ENCODE data around the gene AGMAT.
"Not testable (repeated sequence)": the region's sequence is repeated elsewhere in the genome, so short reads cannot be mapped to it uniquely, and the experiment has no call there.

Gene AGMAT

DNA sequence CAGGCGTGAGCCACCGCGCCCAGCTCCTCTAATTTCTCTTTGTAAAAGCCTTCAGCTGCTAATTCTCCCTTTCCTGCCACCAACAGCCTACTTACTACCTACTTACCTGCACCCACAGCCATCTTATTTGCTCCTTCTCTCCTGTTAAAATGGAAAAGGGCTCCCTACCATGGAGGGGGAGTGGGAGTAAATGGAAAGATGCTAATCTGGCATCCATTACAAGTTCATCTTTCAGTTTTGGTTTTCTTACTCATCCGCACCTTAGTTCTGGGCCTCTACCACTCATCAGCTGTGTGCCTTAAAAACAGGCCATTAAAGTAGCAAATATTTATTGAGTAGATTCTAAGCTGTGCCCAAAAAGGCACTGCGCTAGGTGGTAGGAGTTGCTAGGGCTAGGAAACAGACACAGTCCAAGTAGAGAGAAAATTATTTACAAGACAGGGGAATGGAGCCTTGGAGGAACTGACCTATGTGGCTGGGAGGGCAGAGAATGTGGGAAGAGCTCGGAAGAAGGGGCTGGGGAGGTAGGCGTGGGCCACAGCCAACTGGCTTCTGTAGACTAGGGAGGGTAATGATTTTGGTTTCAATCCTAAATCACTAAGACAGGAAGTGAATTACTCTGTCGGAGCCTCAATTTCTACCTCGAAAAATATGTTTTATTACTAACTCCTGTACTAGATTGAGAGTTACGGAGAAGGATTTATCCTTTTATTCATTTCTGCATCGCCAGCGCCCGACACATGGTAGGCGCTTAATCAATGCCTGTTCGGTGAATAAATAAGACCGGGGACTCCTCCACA is 31.7 kb upstream of the AGMAT start:
- no peak for DNase-seq (ENCODE audit: low read depth, low spot score)
- H3K27ac ChIP-seq: peak overlapping the region; percentile 96

DNA sequence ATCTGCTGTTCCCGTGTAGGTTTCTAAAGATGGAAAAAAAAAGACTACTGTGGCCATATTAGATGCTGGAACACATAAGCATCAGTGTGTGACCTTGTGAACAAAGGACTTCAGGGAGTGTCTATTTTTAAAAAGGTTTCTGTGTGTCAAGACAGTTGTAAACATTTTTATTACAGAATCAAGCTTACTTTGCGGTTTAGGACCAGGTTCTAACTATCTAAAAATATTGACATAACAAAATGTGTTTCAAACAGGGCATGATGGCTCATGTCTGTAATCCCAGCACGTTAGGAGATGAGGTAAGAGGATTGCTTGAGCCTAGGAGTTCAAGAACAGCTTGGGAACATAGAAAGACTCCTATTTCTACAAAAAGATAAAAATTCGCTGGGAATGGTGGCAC is 25.3 kb upstream of the AGMAT start:
- no peak overlapping the region for H3K27ac ChIP-seq
- peak; percentile 69 for DNase-seq (ENCODE audit: low read depth, low spot score)

DNA sequence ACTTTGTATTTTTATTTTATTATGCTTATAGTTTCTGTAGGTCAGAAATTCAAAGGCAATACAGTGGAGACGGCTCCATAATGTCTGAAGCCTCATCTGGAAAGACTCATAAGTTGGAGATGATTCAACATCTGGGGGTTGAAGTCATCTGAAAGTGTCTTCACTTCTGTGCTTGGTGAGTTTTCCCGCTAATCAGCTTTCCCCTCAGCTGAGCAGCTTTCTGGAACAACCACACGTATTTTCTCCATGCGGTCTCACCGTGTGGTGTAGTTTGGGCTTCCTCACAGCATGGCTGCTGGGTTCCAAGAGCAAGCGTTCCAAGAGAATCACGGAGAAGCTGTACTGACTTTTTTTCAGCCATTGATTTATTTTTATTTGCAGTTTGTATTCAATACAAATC is 24.8 kb upstream of the AGMAT start:
- no peak for DNase-seq (ENCODE audit: low read depth, low spot score)
- H3K27ac ChIP-seq: no peak overlapping the region

DNA sequence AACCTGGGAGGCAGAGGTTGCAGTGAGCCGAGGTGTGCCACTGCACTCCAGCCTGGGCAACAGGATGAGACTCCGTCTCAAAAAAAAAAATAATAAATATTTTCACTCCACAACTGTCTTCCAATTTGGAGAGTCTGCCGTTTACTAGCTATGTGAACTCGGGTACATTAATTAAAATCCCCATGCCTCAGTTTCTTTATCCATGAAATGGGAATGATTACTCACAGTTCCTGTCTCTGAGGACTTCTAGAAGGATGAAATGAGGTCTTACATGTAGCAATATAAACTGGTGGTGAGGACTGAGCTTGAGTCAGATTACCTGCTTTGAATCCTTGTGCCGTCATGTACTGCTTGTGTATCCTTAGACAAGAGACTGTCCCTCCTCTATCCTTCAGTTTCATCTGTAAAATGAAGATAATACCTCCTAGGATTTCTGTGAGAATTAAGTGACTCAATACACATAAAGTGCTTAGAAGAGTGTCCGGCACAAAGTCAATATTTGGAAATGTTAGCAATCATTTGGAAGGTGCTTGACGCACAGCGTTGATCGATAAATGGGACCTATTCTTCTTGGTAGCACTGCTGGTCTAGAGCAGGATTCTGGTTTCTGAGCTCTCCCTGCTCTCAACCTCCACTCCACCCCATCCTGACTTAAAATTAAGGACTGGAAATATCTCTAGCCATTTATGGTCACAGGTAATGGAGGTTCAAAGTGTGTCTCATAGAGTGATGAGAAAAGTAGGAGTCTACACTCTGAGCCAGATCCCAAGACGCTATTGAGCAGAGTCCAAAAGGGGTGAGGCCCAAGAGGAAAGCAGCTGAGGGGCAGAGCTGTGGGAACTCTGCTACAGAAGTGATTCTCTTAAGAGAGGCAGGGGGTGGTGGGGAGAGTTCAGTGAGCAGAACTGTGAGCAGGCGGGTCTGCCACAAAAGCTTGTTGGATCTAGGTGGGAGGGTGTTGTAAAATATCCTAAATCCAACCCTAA is 20.8 kb upstream of the AGMAT start:
- no peak for DNase-seq (ENCODE audit: low read depth, low spot score)
- no peak overlapping the region for H3K27ac ChIP-seq

DNA sequence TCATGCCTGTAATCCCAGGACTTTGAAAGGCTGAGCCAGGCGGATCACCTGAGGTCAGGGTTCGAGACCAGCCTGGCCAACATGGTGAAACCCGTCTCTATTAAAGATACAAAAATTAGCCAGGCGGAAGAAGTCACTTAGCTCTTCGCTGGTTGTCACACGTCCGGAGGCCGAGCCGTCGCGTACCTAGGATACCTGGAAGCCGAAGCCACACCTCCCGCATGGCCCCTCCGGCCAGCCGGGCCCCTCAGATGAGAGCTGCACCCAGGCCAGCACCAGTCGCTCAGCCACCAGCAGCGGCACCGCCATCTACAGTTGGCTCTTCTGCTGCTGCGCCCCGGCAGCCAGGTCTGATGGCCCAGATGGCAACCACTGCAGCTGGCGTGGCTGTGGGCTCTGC is 19.5 kb upstream of the AGMAT start:
- peak overlapping the region; percentile 75 for H3K27ac ChIP-seq
- DNase-seq (ENCODE audit: low read depth, low spot score): not testable (repeated sequence)

DNA sequence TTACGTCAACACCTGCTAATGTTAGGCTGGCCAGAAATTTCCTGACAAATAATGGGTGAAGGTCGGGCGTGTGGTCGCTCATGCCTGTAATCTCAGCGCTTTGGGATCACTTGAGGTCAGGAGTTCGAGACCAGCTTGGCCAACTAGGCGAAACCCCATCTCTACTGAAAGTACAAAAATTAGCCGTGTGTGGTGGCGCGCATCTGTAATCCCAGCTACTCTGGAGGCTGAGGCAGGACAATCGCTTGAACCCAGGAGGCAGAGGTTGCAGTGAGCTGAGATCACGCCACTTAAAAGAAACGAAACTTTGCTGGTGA is 19.1 kb upstream of the AGMAT start:
- peak overlapping the region; percentile 75 for H3K27ac ChIP-seq
- not testable (repeated sequence) for DNase-seq (ENCODE audit: low read depth, low spot score)

DNA sequence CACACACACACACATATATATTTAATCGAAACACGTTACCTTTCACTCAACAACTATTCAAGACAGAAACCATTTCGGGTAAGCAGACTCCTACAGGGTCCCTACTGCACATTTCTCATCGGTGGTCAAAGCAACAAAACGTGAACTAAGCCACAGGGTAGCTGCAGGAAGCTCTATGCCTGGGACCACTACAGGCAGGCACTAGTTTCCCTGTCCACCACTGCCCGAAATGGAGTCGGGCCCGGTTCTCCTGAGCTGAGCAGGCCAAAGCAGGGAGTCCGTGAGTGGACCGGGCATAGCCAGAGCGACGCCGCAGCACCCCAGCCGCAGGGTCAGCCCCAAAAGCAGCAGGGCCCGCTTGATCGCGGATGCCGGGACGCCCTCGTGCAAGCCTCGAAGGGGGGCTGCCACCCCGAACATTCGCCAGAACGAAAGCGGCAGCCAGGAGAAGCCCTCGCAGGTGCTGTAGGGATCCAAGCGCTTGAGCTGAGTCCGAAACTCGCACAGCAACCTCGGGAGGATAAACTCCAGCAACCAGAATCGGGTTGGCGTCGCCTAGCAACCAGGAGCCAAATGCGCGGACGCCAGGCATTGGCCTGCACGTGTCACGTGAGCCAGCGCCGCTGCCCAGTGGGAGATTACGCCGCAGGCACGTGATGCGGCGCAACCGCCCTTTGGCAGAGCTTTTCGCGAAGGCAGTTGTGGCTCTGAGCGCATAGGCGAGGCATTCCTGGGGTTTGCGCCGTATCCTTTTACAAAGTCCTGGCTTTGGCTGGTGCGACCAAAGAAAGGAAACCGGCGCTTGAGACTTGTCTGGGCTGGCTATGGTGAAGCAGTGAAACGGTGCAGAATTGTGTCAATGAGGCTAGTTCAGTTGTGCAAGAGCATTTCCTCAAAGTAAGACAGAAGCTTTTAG is 18.5 kb upstream of the AGMAT start:
- peak overlapping the region; percentile 75 for H3K27ac ChIP-seq
- peak; percentile 90 for DNase-seq (ENCODE audit: low read depth, low spot score)

DNA sequence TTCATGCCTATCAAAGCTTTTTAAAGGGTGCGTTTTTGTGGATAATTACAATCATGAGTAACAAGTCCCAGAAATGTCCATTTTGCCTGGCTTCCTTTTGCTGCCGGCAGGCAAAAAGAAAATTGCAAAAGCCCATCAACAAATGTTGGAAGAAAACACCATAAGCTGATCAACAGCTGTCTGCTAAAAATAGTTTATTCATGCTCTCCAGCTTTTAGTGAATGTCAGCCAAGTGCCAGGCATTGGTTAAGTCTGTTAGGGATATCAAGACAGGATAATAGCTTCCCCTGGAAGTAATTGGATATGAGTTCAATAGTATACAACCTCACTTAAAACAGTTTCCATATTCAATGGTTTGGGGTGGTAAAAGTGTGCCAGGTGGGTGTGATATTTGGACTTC is 13.6 kb upstream of the AGMAT start:
- no peak for DNase-seq (ENCODE audit: low read depth, low spot score)
- no peak overlapping the region for H3K27ac ChIP-seq

DNA sequence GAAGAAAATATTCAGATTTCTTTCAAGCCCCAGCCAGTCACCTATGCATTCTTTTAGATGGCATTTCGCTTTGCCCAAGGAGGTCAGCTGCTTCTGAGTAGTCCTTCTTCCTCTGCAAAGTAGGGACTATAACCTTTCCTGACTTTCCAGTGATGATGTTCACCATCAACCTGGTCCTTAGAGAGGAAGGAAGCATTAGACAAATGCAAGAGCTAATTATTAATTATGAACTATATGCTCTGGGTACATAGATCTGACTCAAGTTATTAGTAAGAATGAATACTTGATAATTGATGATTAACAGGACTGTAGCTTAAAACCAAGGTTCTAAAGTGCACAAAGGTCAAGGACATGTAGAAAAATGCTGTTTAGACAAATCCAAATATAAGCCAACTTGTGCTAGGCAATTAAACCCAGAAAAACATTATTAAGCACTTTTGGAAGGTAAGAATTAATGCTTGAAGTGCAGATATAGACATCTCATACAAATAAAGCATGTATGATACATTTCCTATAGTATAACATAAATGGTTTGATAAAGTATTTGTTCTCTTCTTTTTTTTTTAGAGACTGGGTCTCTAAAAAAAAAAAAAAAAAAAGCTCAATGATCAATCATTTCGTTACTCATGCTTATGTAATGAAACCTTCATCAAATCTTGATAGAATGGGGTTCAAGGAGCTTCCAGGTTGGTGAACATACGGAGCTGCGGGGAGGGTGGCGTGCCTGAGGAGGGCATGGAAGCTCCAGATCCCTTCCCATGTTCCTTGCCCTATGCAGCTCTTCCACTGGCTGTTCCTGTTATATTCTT is 11.2 kb upstream of the AGMAT start:
- no peak for DNase-seq (ENCODE audit: low read depth, low spot score)
- no peak overlapping the region for H3K27ac ChIP-seq

DNA sequence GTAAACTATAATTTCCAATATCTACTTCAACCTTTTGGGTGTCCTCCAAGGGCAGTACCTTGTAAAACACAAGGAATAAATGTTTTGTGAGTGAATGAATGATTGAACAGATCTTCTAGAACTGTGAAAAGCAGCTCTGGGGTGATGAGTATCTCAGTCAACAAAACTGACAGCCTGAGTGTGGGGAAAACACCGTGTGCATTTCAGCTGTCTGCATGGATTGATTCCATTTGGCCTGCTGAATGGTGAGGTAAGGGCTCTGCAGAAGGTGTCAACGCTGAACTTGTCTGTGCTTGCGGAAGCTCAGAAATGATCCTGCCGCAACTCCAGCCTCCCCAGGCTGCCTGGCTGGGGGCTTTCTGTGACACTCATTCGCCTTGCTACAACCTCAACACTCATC is 7.4 kb upstream of the AGMAT start:
- peak; percentile 46 for DNase-seq (ENCODE audit: low read depth, low spot score)
- no peak overlapping the region for H3K27ac ChIP-seq

DNA sequence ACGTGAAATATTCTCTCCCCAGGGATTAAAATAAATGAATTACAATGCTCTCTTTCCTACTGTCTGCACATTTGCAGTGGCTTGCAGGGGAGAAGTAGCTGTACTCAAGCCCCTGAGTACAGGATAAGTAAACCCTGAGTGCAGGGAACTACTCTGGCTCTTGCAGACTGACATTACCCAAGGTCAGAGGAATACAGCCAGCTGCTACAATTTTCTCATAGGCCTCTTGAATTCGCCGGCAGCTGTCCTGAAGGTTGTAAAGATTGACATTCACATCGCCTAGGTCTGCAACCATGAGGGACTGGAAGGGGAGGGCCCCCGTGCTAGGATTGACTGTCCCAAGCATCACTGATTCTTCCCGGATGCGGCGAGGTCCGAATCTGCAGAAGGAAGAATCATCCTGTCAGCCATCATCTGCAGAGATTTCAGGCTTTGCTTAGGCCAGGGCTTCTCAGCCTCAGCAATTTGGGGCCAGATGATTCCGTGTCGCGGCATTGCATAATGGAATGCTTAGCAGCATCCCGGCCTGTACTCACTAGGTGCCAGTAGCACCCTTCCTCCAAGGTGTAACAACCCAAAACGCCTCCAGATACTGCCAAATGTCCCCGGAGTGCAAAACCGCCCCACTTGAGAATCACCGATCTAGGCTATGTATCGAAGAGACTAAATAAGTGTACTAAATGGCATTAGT is 1.7 kb downstream of the AGMAT start:
- no peak for DNase-seq (ENCODE audit: low read depth, low spot score)
- no peak overlapping the region for H3K27ac ChIP-seq

DNA sequence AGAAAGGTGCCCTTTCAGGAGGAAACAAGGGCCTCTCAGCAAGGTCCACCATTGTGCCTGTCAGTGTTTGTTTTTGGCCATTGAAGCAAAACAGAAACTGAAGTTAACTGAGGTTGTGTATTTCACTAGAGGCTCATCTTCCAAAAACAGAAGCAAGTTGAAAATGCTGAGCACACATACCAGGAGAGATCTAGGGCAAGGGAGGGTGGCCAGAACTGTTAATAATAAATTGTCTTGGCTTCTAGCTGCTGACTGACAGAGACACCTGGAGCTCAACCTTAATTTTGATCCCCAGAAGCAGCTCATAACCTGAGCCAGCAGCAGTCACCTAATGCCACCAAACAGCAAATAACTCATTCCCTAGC is 5.2 kb downstream of the AGMAT start:
- H3K27ac ChIP-seq: no peak overlapping the region
- DNase-seq (ENCODE audit: low read depth, low spot score): no peak

DNA sequence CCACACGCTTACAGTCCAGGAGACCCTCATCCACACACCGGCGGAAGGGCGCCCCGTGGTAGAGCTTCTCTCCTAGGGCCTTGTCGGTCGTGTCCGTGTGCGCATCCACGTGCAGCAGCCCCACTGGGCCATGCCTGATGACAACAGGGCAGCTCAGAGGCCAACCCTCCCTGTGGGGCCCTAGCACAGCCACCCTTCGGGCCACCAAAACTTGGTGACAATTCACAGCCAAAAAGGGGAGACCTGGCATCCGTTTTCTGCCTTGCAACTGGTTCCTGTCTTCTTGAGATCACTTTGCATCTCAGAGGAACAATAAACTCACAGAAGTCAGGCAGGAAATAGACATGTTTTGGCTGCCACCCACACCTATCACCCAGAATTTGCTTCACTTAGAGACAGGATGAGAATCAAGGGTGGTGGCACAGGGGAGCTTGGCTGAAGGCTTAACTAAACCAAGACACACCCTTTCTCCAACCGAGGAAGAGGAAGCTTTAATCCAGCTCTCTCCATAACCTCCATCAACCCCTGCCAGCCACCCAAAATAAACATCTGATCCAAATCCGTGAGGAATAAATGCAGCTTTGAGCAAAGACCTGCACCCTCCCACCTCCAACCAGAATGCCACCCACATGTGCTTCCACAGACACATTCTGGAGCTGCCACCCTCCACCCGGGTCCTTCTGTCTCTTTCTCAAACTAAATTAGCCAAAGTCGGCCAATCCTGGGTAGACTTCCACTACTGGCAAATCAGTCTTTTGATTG is 5.7 kb downstream of the AGMAT start:
- no peak overlapping the region for H3K27ac ChIP-seq
- no peak for DNase-seq (ENCODE audit: low read depth, low spot score)

DNA sequence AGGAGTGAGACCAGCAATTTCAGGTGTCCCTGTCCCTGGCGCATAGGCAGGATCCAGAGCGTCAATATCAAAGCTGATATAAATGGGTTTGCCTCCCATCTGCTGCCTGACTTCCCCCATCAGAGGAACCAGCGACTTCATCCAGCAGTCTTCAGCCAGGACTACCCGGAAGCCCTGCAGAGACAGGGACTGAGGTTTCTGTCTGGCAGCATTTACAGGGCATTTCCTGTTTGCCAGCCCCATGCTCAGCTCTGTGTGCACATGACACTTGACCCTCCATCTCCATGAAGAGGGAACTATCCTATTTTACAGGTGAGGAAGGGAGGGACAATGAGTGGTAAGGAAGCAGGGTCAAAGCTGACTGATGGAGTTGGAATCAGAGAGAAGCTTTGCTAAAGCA is 7.2 kb downstream of the AGMAT start:
- H3K27ac ChIP-seq: no peak overlapping the region
- DNase-seq (ENCODE audit: low read depth, low spot score): no peak

DNA sequence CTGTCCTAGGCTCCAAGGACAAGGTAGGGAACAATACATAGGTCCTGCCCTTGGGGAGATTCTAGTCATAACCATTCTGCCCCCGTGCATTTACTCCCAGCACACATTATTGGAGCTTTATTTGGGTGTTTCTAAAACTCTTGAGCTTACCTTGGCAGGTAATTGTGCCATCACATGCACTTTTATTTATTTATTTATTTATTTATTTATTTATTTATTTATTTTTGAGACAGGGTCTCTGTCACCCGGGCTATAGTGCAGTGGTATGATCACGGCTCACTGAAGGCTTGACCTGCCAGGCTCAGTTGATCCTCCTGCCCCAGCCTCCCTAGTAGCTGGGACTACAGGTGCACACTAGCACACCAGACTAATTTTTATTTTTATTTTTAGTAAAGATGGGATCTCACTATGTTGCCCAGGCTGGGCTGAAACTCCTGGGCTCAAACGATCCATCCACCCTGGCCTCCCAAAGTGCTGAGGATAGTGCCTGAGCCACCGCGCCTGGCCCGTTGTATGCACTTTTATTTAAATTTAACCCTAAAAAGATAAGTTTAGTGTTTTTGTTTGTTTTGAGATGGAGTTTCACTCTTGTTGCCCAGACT is 9.2 kb downstream of the AGMAT start:
- no peak overlapping the region for H3K27ac ChIP-seq
- DNase-seq (ENCODE audit: low read depth, low spot score): no peak

DNA sequence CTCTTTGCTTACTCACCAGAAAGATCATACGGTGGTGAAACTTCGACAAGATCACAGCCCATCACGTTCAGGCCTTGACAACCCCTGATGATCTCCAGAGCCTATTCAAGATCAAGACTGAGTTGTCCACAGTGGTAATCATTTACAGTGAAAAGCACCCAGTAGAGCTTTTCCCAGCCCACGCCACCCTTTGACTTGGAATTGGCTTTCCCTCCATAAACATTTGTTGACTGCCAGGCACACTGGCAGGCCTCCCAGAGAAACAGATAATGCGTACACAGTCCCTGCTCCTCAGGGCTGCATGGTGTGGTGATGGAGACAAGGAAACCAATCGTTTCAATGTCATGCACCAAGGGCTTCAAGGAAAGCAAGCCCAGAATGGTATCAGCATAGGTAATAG is 10.1 kb downstream of the AGMAT start:
- no peak for DNase-seq (ENCODE audit: low read depth, low spot score)
- no peak overlapping the region for H3K27ac ChIP-seq

DNA sequence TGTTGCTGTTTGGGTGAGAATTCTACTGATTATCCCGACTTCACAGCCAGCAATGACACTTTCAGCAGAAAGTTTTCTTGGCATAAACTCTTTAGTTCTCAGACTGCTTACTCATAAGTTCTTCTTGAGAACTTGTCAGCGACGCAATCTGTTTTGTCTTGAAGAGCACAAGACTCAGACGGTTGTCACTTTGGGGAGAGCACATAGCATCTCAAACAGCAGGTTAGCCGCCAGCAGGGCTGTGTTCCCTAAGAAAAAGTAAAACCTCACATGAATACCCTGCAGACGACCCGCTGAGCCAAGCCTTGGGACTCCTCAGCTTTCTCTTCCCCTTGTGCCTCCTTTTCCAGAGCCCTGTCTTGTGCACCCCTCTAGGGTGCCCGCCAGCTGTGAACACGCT is 11.4 kb downstream of the AGMAT start:
- H3K27ac ChIP-seq: no peak overlapping the region
- no peak for DNase-seq (ENCODE audit: low read depth, low spot score)

DNA sequence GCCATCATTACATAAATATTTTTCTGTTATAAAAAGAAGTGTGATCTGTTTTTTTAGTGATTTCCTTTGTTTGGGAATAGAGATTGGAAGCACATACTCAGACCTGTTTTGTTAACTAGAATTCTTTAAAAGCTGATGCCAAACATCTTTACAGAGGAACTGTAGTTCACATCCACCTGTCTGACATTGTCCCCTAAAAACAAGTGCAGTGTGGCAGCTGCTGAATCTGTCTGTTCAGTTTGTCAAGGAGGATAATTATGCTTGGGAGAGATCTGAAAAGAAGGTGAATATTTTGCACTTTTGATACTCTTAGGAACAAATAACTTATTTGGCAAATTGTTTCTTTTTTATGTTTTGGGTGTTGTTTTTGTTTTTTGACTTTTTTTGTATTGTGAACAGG is 13.6 kb downstream of the AGMAT start:
- no peak overlapping the region for H3K27ac ChIP-seq
- DNase-seq (ENCODE audit: low read depth, low spot score): no peak

All from epithelial cell of prostate (primary cell).